ENCODE data around the gene DDX20. TPM values are rescaled to one million over a fixed set of nuclear protein-coding genes. Genes with fewer than 3 reads are reported as not detected.
A peak's percentile ranks its signal among the peaks of the same experiment; 100 is the strongest.

The DDX20 gene
- total RNA-seq, 1 donor from 2014 or later = 14.0 TPM

GRCh38 chr1:111777301-111777700 lies 21.6 kb downstream of the DDX20 start:
- H3K36me3 Mint-ChIP-seq (ENCODE audit: unreplicated experiment) = no peaks in the 10 kb centered on the region
- H3K9me3 Mint-ChIP-seq (ENCODE audit: unreplicated experiment) = no peaks in the 10 kb centered on the region
- no peak overlapping the region for H3K27ac Mint-ChIP-seq (ENCODE audit: unreplicated experiment)

GRCh38 chr1:111778066-111778465 lies 22.4 kb downstream of the DDX20 start:
- peaks cover 28% of the 10 kb centered on the region for H3K4me1 Mint-ChIP-seq (ENCODE audit: unreplicated experiment)
- H3K4me3 Mint-ChIP-seq (ENCODE audit: unreplicated experiment) = no peak overlapping the region
- no peaks in the 10 kb centered on the region for H3K9me3 Mint-ChIP-seq (ENCODE audit: unreplicated experiment)
- H3K27ac Mint-ChIP-seq (ENCODE audit: unreplicated experiment) = peak overlapping the region; percentile 55
- DNase-seq (ENCODE audit: extremely low spot score, unreplicated experiment) = no peak
- no peaks in the 10 kb centered on the region for H3K36me3 Mint-ChIP-seq (ENCODE audit: unreplicated experiment)
- TF ChIP-seq CTCF (IDR thresholded peaks at IDR 0.05) = no peak
- H3K27me3 Mint-ChIP-seq (ENCODE audit: unreplicated experiment) = no peaks in the 10 kb centered on the region

More at GRCh38 chr1:111777301-111777700, 21.6 kb downstream of the DDX20 start:
- no peak overlapping the region for H3K4me3 Mint-ChIP-seq (ENCODE audit: unreplicated experiment)
- H3K4me1 Mint-ChIP-seq (ENCODE audit: unreplicated experiment) = peaks cover 28% of the 10 kb centered on the region
- no peak for DNase-seq (ENCODE audit: extremely low spot score, unreplicated experiment)
- no peak for TF ChIP-seq CTCF (IDR thresholded peaks at IDR 0.05)
- H3K27me3 Mint-ChIP-seq (ENCODE audit: unreplicated experiment) = no peaks in the 10 kb centered on the region

GRCh38 chr1:111778541-111779051 lies 22.9 kb downstream of the DDX20 start:
- no peaks in the 10 kb centered on the region for H3K27me3 Mint-ChIP-seq (ENCODE audit: unreplicated experiment)

GRCh38 chr1:111779546-111779945 lies 23.8 kb downstream of the DDX20 start:
- Mint-ChIP-seq H3K27me3 (ENCODE audit: unreplicated experiment) (peaks cover 3% of the 10 kb centered on the region), H3K4me3 (ENCODE audit: unreplicated experiment) (no peak overlapping the region), H3K4me1 (ENCODE audit: unreplicated experiment) (peaks cover 28% of the 10 kb centered on the region), H3K36me3 (ENCODE audit: unreplicated experiment) (no peaks in the 10 kb centered on the region), H3K27ac (ENCODE audit: unreplicated experiment) (peak overlapping the region; percentile 40), H3K9me3 (ENCODE audit: unreplicated experiment) (no peaks in the 10 kb centered on the region)
- TF ChIP-seq CTCF (IDR thresholded peaks at IDR 0.05) = no peak
- DNase-seq (ENCODE audit: extremely low spot score, unreplicated experiment) = no peak

More at GRCh38 chr1:111778541-111779051, 22.9 kb downstream of the DDX20 start:
- no peak for TF ChIP-seq CTCF (IDR thresholded peaks at IDR 0.05)
- H3K27ac Mint-ChIP-seq (ENCODE audit: unreplicated experiment) = peak overlapping the region; percentile 61
- H3K9me3 Mint-ChIP-seq (ENCODE audit: unreplicated experiment) = no peaks in the 10 kb centered on the region
- peaks cover 28% of the 10 kb centered on the region for H3K4me1 Mint-ChIP-seq (ENCODE audit: unreplicated experiment)
- H3K4me3 Mint-ChIP-seq (ENCODE audit: unreplicated experiment) = no peak overlapping the region
- DNase-seq (ENCODE audit: extremely low spot score, unreplicated experiment) = no peak
- H3K36me3 Mint-ChIP-seq (ENCODE audit: unreplicated experiment) = no peaks in the 10 kb centered on the region

- no peak overlapping the region for H3K27ac Mint-ChIP-seq (ENCODE audit: unreplicated experiment)
- no peak for TF ChIP-seq CTCF (IDR thresholded peaks at IDR 0.05)
- H3K36me3 Mint-ChIP-seq (ENCODE audit: unreplicated experiment) = no peaks in the 10 kb centered on the region
- H3K27me3 Mint-ChIP-seq (ENCODE audit: unreplicated experiment) = peaks cover 4% of the 10 kb centered on the region
- no peaks in the 10 kb centered on the region for H3K9me3 Mint-ChIP-seq (ENCODE audit: unreplicated experiment)
- peaks cover 5% of the 10 kb centered on the region for H3K4me1 Mint-ChIP-seq (ENCODE audit: unreplicated experiment)
- DNase-seq (ENCODE audit: extremely low spot score, unreplicated experiment) = no peak
- H3K4me3 Mint-ChIP-seq (ENCODE audit: unreplicated experiment) = no peak overlapping the region
These were observed 28.7 kb downstream of the DDX20 start for GRCh38 chr1:111784273-111784901.

Measured in osteocyte (in vitro differentiated cells).